NCI-H1417 (cell line): ENCODE results near the gene HSD3B1.

Source experiments
- DNase-seq, 3 experiments: peaks; one replicate each; lab custom pipeline; 2025; lab: John Stamatoyannopoulos, UW

Gene HSD3B1

GRCh38 chr1:119506941-119507340 lies at the start of gene HSD3B1:
HSD3B1 (plus strand) TSS chr1:119507210; CDS start chr1:119507477, 267 bp downstream.
- no peak for DNase-seq

GRCh38 chr1:119462964-119463363 lies 44.0 kb upstream of the HSD3B1 start:
- peak in 1 of 3 experiments; percentile 8 for DNase-seq

GRCh38 chr1:119463569-119463968 lies 43.4 kb upstream of the HSD3B1 start:
- DNase-seq = no peak

- no peak for DNase-seq
Observed at GRCh38 chr1:119466445-119466844, 40.6 kb upstream of the HSD3B1 start.

GRCh38 chr1:119467219-119467618 lies 39.8 kb upstream of the HSD3B1 start:
- DNase-seq = no peak

- peak; percentile 35 to 74 (median 46) for DNase-seq
Observed at GRCh38 chr1:119467857-119468668, 38.9 kb upstream of the HSD3B1 start.

- no peak for DNase-seq
Observed at GRCh38 chr1:119469741-119470140, 37.3 kb upstream of the HSD3B1 start.

GRCh38 chr1:119470377-119470776 lies 36.6 kb upstream of the HSD3B1 start:
- DNase-seq = no peak

GRCh38 chr1:119470958-119471357 lies 36.1 kb upstream of the HSD3B1 start:
- no peak for DNase-seq

- no peak for DNase-seq
Observed at GRCh38 chr1:119471566-119471965, 35.4 kb upstream of the HSD3B1 start.

- no peak for DNase-seq
Observed at GRCh38 chr1:119472080-119472818, 34.8 kb upstream of the HSD3B1 start.

GRCh38 chr1:119472819-119473175 lies 34.2 kb upstream of the HSD3B1 start:
- DNase-seq = no peak

- DNase-seq = peak in 2 of 3 experiments; percentile 29 to 57
Observed at GRCh38 chr1:119475866-119476439, 31.1 kb upstream of the HSD3B1 start.

- no peak for DNase-seq
Observed at GRCh38 chr1:119477710-119478109, 29.3 kb upstream of the HSD3B1 start.

GRCh38 chr1:119480175-119480574 lies 26.8 kb upstream of the HSD3B1 start:
- no peak for DNase-seq

GRCh38 chr1:119481951-119482350 lies 25.1 kb upstream of the HSD3B1 start:
- DNase-seq = no peak

- no peak for DNase-seq
Observed at GRCh38 chr1:119482517-119483425, 24.2 kb upstream of the HSD3B1 start.

- no peak for DNase-seq
Observed at GRCh38 chr1:119483441-119484200, 23.4 kb upstream of the HSD3B1 start.

GRCh38 chr1:119485201-119485600 lies 21.8 kb upstream of the HSD3B1 start:
- no peak for DNase-seq

- no peak for DNase-seq
Observed at GRCh38 chr1:119488216-119488615, 18.8 kb upstream of the HSD3B1 start.

GRCh38 chr1:119489201-119489600 lies 17.8 kb upstream of the HSD3B1 start:
- DNase-seq = no peak
